K562 (cell line): ENCODE measurements around the gene UBL5. TPM values are rescaled to one million over a fixed set of nuclear protein-coding genes. Genes with fewer than 3 reads are reported as not detected.

Experiments used
- ATAC-seq: fragments of 200-7000 bp; cut with Tn5 transposase; 3 replicates; pipeline ENCODE4 v1.9.1; 2020; ENCODE audit warnings: moderate library complexity
- BruUV-seq: library from RNA; stranded (reverse); fragments of 400-500 nt; replicated peaks from 2 replicates; lab custom pipeline; 2021; lab: Mats Ljungman, UMichigan
- CTCF ChIA-PET: fragments of 300-600 bp; formaldehyde crosslinking; extraction: SDS; loops from one replicate; lab custom pipeline; 2021; ENCODE audit warnings: low intra/inter-chr PET ratio; lab: Yijun Ruan, JAX
- POLR2A ChIA-PET: fragments of 300-600, 350-650 bp; sonication (Branson Sonifier 250); formaldehyde crosslinking; extraction: SDS; loops from one replicate; lab custom pipeline; 2021; ENCODE audit warnings: antibody characterized with exemption, inconsistent platforms; lab: Yijun Ruan, JAX
- DNase-seq, 4 experiments: peaks; one replicate each; pipeline versions ENCODE4 v3.0.0 to v3.0.0-alpha.2; 2011 to 2018; ENCODE audit warnings: low spot score in 3 of 4, mixed read lengths in 3 of 4; ENCODE audit errors: extremely low read depth in 1 of 4
- FAIRE-seq: peaks from 2 replicates; lab custom pipeline; 2011; peaks lifted over from hg19 to GRCh38; lab: Jason Lieb, UNC
- H2AFZ ChIP-seq: 2 replicates; pipeline ENCODE4 v1.6.0; 2011; ENCODE audit warnings: low read depth, low read length, control low read depth, inconsistent platforms
- H3K27ac ChIP-seq: fragments of 200-600 bp; 3 replicates; pipeline ENCODE4 v1.8.0; 2011; ENCODE audit warnings: low read depth, mild to moderate bottlenecking, control low read depth, inconsistent platforms, low read length, moderate library complexity, mixed read lengths; ENCODE audit errors: extremely low read depth
- H3K27me3 ChIP-seq, 2 experiments: fragments of 300-600 bp in 1 of 2; 2 replicates in 1 of 2; 3 replicates in 1 of 2; pipeline versions ENCODE4 v1.6.0 to v1.8.0; 2011; ENCODE audit warnings: inconsistent platforms in 2 of 2, low read length in 2 of 2, mild to moderate bottlenecking in 1 of 2, mixed read lengths in 1 of 2, moderate library complexity in 1 of 2; ENCODE audit not compliant: control insufficient read depth in 2 of 2, insufficient read depth in 2 of 2
- H3K36me3 ChIP-seq: fragments of 300-600 bp; 3 replicates; pipeline ENCODE4 v1.8.0; 2011; ENCODE audit warnings: mild to moderate bottlenecking, low read length, inconsistent platforms; ENCODE audit not compliant: control insufficient read depth, insufficient read depth
- H3K4me1 ChIP-seq, 2 experiments: fragments of 200-600 bp in 1 of 2; replicated peaks in 1 of 2; 2 replicates in 1 of 2; 3 replicates in 1 of 2; pipeline versions ENCODE4 v1.5.1 to v1.8.0; 2011; ENCODE audit warnings: inconsistent platforms in 2 of 2, low read length in 2 of 2, mild to moderate bottlenecking in 1 of 2, mixed read lengths in 1 of 2, moderate library complexity in 1 of 2; ENCODE audit not compliant: control insufficient read depth in 2 of 2, insufficient read depth in 2 of 2
- H3K4me2 ChIP-seq: 2 replicates; pipeline ENCODE4 v1.6.1; 2011; ENCODE audit warnings: low read length, control low read depth, inconsistent platforms, mixed read lengths; ENCODE audit not compliant: insufficient read depth
- H3K4me3 ChIP-seq: fragments of 200-600 bp; sonication (generic), shearing (Covaris generic); 2 replicates; pipeline ENCODE4 v1.5.1; 2016; ENCODE audit warnings: control low read depth, inconsistent platforms
- H3K79me2 ChIP-seq: fragments of 200-600 bp; 3 replicates; pipeline ENCODE4 v1.8.0; 2011; ENCODE audit warnings: low read length, inconsistent platforms; ENCODE audit not compliant: control insufficient read depth, insufficient read depth
- H3K9ac ChIP-seq, 2 experiments: 2 replicates each; pipeline versions ENCODE4 v1.6.0 to v1.6.1; 2011; ENCODE audit warnings: low read depth in 2 of 2, low read length in 2 of 2, control low read depth in 1 of 2, inconsistent platforms in 1 of 2, mild to moderate bottlenecking in 1 of 2, mixed read lengths in 1 of 2; ENCODE audit not compliant: insufficient read depth in 1 of 2
- H3K9me1 ChIP-seq: one replicate; pipeline ENCODE4 v1.6.0; 2011; ENCODE audit warnings: inconsistent platforms, mild to moderate bottlenecking, low read length, moderate library complexity; ENCODE audit not compliant: control insufficient read depth, insufficient read depth
- H3K9me3 ChIP-seq: replicated peaks from 2 replicates; pipeline ENCODE4 v1.5.1; 2011; ENCODE audit warnings: low read depth, low read length, inconsistent platforms; ENCODE audit not compliant: control insufficient read depth, insufficient read depth
- H4K20me1 ChIP-seq: replicated peaks from 2 replicates; pipeline ENCODE4 v1.6.1; 2011; ENCODE audit warnings: low read length, inconsistent platforms, mixed read lengths; ENCODE audit not compliant: control insufficient read depth, insufficient read depth
- HDAC6 ChIP-seq: IDR thresholded peaks from 2 replicates; pipeline ENCODE4 v1.6.1; 2012; ENCODE audit warnings: low read depth, mild to moderate bottlenecking, control low read depth, inconsistent platforms, low read length, moderate library complexity
- HDGF ChIP-seq: fragments of 450-650 bp; IDR thresholded peaks from 2 replicates; pipeline ENCODE4 v1.6.1; 2016
- MIER1 ChIP-seq: fragments of 450-650 bp; IDR thresholded peaks from 2 replicates; pipeline ENCODE4 v1.6.1; 2016; ENCODE audit warnings: antibody characterized with exemption, mild to moderate bottlenecking, low read depth
- NCOA6 ChIP-seq: fragments of 450-650 bp; IDR thresholded peaks from 2 replicates; pipeline ENCODE4 v1.6.1; 2017; ENCODE audit warnings: mild to moderate bottlenecking
- POLR2G ChIP-seq: fragments of 200-400 bp; formaldehyde crosslinking; IDR thresholded peaks from 2 replicates; pipeline ENCODE4 v1.6.1; 2017; ENCODE audit warnings: low read depth, mild to moderate bottlenecking, antibody characterized with exemption, low read length, moderate library complexity
- ZNF444 ChIP-seq: fragments of 250-450 bp; sonication (Bioruptor Pico); IDR thresholded peaks from 2 replicates; pipeline ENCODE4 v1.4.0; 2020; ENCODE audit warnings: mild to moderate bottlenecking, moderate library complexity
- ZNF75A ChIP-seq: fragments of 450-650 bp; formaldehyde crosslinking; IDR thresholded peaks from 2 replicates; pipeline ENCODE4 v1.4.0; 2020; ENCODE audit warnings: mild to moderate bottlenecking
- WGBS: fragments of 100-300 bp; shearing (Covaris generic); methylation state at CpG from one replicate; pipeline ENCODE4 v1.1.6; 2016; ENCODE audit warnings: low coverage, mixed read lengths; ENCODE audit not compliant: insufficient coverage; ENCODE audit errors: missing lambda C conversion rate; 5-methylcytosine and 5-hydroxymethylcytosine counted together
- in situ Hi-C: fragments of 300-500 bp; cut with MboI; formaldehyde crosslinking; loops from 4 replicates; pipeline ENCODE4 v1.15.0; 2018; ENCODE audit warnings: inconsistent platforms, mixed read lengths
- intact Hi-C: fragments of 100-400 bp; cut with micrococcal nuclease; formaldehyde crosslinking; loops from 2 replicates; pipeline ENCODE4 v1.14.2; 2022
- polyA plus RNA-seq, 8 experiments: library from polyadenylated mRNA; depleted of rRNA in 4 of 8; stranded (reverse) in 5 of 8; unstranded in 3 of 8; fragments of >200 nt; fragmentation: Nextera tagmentation in 2 of 8; fragmentation: Illumina TruSeq in 1 of 8; extraction: Ambion mirVana in 2 of 8; extraction: Trizol in 1 of 8; gene quantifications; 2 replicates each; pipeline versions ENCODE4 v1.2.1 to v1.2.3, GENCODE V29; 2011 to 2014; ENCODE audit warnings: inconsistent platforms in 1 of 8, missing spikeins in 1 of 8
- total RNA-seq, 7 experiments: library from RNA; depleted of rRNA in 6 of 7; stranded (reverse); fragments of >200 nt in 6 of 7; fragmentation: Illumina TruSeq in 2 of 7; extraction: Trizol in 2 of 7; gene quantifications; 2 replicates each; pipeline versions ENCODE4 v1.2.1 to v1.2.3, GENCODE V29; 2011 to 2021; ENCODE audit warnings: low replicate concordance in 1 of 7
- TF ChIP-seq, protein P1 (sequence below): fragments of 450-650 bp; IDR thresholded peaks from 2 replicates; pipeline ENCODE4 v1.6.1; 2016; ENCODE audit warnings: borderline replicate concordance
- TF ChIP-seq, protein P2 (sequence below): fragments of 450-650 bp; formaldehyde crosslinking; IDR thresholded peaks from 2 replicates; pipeline ENCODE4 v1.4.0; 2022; ENCODE audit warnings: mild to moderate bottlenecking, moderate library complexity

UBL5 gene
- total and polyA plus RNA-seq, 9 of the 15 experiments (the other 6 are each of a cell fraction or from before 2014, with no cell fraction given): 410 to 1,266 (median 613) TPM

DNA sequence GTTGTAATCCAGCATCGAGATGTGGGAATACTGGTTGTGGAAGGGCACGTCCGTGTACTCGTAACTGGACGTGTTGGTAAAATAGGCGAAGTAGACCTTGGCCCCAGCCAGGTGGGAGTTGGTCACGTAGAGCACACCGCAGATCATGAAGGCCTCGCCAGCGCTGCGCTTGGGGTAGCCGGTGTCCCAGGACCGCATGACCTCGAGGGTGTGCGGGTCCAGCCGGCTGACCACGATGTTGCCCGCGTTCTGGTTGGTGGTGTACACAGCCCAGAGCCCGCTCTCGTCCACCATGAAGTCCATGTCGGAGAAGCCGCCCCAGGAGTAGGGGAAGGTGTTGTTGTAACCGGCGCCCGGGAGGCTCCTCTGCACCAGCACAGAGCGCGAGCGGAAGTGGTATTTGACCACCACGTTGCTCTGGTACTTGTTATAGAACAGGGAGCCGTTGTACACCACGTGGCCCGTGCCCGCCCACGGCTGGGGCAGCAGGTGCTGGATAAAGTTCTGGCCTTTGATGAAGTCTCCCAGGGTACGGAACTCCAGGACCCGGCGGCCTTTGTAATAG lies 26.6 kb downstream of the UBL5 start:
- ChIA-PET CTCF (no interaction called here), POLR2A (no interaction called here)
- H3K9me3 ChIP-seq: no peaks in the 10 kb centered on the region
- ATAC-seq (no peak), DNase-seq (no peak), FAIRE-seq (no peak)
- no TSS peak for BruUV-seq
- in situ Hi-C loops (no loop called here), intact Hi-C loops (no loop called here)
- no peak overlapping the region; a peak in 1 of 4 replicates for H3K9ac ChIP-seq
- H3K27me3 ChIP-seq: no peaks in the 10 kb centered on the region
- H3K4me2 ChIP-seq: no peak overlapping the region
- H3K27ac ChIP-seq: no peak overlapping the region
- peaks cover 4% of the 10 kb centered on the region; the same call in 1 of the 2 replicates for H4K20me1 ChIP-seq
- H3K36me3 ChIP-seq: no peaks in the 10 kb centered on the region; the same call in 2 of the 3 replicates
- peaks cover 12 to 27% of the 10 kb centered on the region in 2 experiments; a peak in 4 of 5 replicates for H3K4me1 ChIP-seq
- H3K79me2 ChIP-seq: no peaks in the 10 kb centered on the region
- no peak overlapping the region for H2AFZ ChIP-seq
- WGBS: 79% methylated on average over 20 of the region's 38 CpGs
- H3K9me1 ChIP-seq: no peaks in the 10 kb centered on the region
- TF ChIP-seq POLR2G: peak; percentile 53
- TF ChIP-seq ZNF444 (CRISPR knock-in tag): no peak
- no peak overlapping the region for H3K4me3 ChIP-seq

DNA sequence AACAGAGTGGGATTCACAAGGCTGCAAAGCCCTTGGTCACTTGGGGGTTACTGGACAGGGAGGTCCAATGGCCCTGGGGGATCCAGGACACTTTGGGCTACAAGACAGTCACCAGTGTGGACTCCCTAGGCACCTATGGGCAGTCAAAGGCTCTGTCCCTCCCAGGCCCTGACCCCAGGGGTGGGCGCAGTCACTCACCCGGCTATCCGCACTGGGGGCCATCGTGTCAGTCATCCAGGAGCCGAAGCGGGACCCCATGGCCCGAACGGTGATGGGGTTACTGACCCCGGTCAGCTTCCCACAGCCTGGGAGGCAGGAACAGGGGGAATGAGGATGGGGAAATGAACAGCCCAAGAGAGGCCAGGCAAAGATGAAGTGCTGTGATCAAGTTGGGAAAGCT lies 28.9 kb downstream of the UBL5 start:
- no peak for ATAC-seq
- WGBS: 77% methylated on average over 5 of the region's 9 CpGs
- no peak for FAIRE-seq
- H3K4me1 ChIP-seq: peaks cover 12 to 22% of the 10 kb centered on the region in 2 experiments; a peak in 4 of 5 replicates
- no peak overlapping the region for H2AFZ ChIP-seq
- H3K27ac ChIP-seq: no peak overlapping the region
- H3K4me3 ChIP-seq: no peak overlapping the region
- POLR2A ChIA-PET: no interaction called here
- DNase-seq: no peak
- BruUV-seq: no TSS peak
- H4K20me1 ChIP-seq: peaks cover 4% of the 10 kb centered on the region; the same call in 1 of the 2 replicates
- CTCF ChIA-PET: no interaction called here
- H3K9me3 ChIP-seq: no peaks in the 10 kb centered on the region
- no peaks in the 10 kb centered on the region for H3K9me1 ChIP-seq
- H3K79me2 ChIP-seq: no peaks in the 10 kb centered on the region
- in situ Hi-C loops (no loop called here), intact Hi-C loops (no loop called here)
- peaks cover 0 to 13% of the 10 kb centered on the region in 2 experiments; a peak in 3 of 5 replicates for H3K27me3 ChIP-seq
- H3K4me2 ChIP-seq: no peak overlapping the region
- H3K36me3 ChIP-seq: no peaks in the 10 kb centered on the region
- H3K9ac ChIP-seq: peak overlapping the region in 1 of 2 experiments; percentile 36; a peak in 1 of 4 replicates
- TF ChIP-seq, protein P1, sequence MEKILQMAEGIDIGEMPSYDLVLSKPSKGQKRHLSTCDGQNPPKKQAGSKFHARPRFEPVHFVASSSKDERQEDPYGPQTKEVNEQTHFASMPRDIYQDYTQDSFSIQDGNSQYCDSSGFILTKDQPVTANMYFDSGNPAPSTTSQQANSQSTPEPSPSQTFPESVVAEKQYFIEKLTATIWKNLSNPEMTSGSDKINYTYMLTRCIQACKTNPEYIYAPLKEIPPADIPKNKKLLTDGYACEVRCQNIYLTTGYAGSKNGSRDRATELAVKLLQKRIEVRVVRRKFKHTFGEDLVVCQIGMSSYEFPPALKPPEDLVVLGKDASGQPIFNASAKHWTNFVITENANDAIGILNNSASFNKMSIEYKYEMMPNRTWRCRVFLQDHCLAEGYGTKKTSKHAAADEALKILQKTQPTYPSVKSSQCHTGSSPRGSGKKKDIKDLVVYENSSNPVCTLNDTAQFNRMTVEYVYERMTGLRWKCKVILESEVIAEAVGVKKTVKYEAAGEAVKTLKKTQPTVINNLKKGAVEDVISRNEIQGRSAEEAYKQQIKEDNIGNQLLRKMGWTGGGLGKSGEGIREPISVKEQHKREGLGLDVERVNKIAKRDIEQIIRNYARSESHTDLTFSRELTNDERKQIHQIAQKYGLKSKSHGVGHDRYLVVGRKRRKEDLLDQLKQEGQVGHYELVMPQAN: no peak
- TF ChIP-seq HDAC6 (no peak), HDGF (no peak), NCOA6 (no peak), ZNF75A (CRISPR knock-in tag) (no peak), MIER1 (no peak)
- TF ChIP-seq, protein P2, sequence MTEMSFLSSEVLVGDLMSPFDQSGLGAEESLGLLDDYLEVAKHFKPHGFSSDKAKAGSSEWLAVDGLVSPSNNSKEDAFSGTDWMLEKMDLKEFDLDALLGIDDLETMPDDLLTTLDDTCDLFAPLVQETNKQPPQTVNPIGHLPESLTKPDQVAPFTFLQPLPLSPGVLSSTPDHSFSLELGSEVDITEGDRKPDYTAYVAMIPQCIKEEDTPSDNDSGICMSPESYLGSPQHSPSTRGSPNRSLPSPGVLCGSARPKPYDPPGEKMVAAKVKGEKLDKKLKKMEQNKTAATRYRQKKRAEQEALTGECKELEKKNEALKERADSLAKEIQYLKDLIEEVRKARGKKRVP (CRISPR knock-in tag): no peak
